K562 (cell line): ENCODE results near the gene ZNF318.

Experiments
- BRCA1 ChIP-seq, 2 experiments: fragments of 450-650 bp in 1 of 2; sonication (generic) in 1 of 2; formaldehyde crosslinking in 1 of 2; IDR thresholded peaks; 2 replicates each; pipeline versions ENCODE4 v1.5.0 to v1.6.1; 2017 to 2020; ENCODE audit warnings: mild to moderate bottlenecking in 1 of 2, missing genetic modification reagents in 1 of 2
- EP300 ChIP-seq: IDR thresholded peaks from 2 replicates; pipeline ENCODE4 v1.6.1; 2012; ENCODE audit warnings: low read length, improper control_type of control experiment
- FOXJ3 ChIP-seq: sonication (generic); formaldehyde crosslinking; IDR thresholded peaks from 2 replicates; pipeline ENCODE4 v1.4.0; 2020; ENCODE audit warnings: mild to moderate bottlenecking, missing genetic modification reagents
- FOXK2 ChIP-seq, 2 experiments: fragments of 450-650 bp; IDR thresholded peaks in 1 of 2; conservative IDR thresholded peaks in 1 of 2; 2 replicates each; pipeline ENCODE4 v1.6.1; 2016; ENCODE audit warnings: low read depth in 2 of 2, mild to moderate bottlenecking in 1 of 2
- SIN3A ChIP-seq, 2 experiments: fragments of 150-350 bp in 1 of 2; IDR thresholded peaks; 2 replicates each; pipeline ENCODE4 v1.6.1; 2011 to 2016; ENCODE audit warnings: borderline replicate concordance in 2 of 2, low read depth in 2 of 2, low read length in 2 of 2, mild to moderate bottlenecking in 2 of 2, moderate library complexity in 2 of 2; ENCODE audit not compliant: control insufficient read depth in 1 of 2
- TRIM24 ChIP-seq, 2 experiments: fragments of 450-650 bp; IDR thresholded peaks; 2 replicates each; pipeline ENCODE4 v1.6.1; 2016
- ZNF764 ChIP-seq: fragments of 250-450 bp; sonication (Bioruptor Pico); IDR thresholded peaks from 2 replicates; pipeline ENCODE4 v1.4.0; 2020; ENCODE audit warnings: low read depth, mild to moderate bottlenecking, moderate library complexity
- TF ChIP-seq, protein P1 (sequence below): fragments of 250-450 bp; sonication (Bioruptor Pico); IDR thresholded peaks from 2 replicates; pipeline ENCODE4 v1.5.0; 2020; ENCODE audit warnings: mild to moderate bottlenecking
- TF ChIP-seq, protein P2 (sequence below): sonication (generic); formaldehyde crosslinking; IDR thresholded peaks from 2 replicates; pipeline ENCODE4 v1.8.0; 2022; ENCODE audit warnings: mild to moderate bottlenecking, missing genetic modification reagents, borderline replicate concordance

DNA sequence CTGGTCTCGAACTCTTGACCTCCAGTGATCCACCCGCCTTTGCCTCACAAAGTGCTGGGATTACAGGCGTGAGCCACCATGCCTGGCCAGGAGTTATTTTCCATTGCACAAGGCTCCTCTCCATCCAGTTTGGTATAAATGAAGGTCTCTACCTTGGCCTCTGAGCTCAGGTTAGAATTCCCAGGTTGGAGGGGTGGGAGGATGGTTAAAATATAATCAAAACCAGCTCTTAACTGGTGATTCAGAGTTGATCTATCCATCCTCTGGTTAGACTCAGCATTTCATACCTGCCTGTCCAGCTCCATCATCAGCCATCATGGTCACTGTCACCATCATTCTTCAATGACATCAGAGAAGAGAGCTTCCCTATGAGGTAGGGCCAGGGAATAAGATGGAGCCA is 74.0 kb downstream of the ZNF318 start:
- TF ChIP-seq TRIM24 (IDR thresholded peaks at IDR 0.05), result no peak
- no peak for TF ChIP-seq ZNF764 (CRISPR knock-in tag)
- TF ChIP-seq FOXK2 (conservative IDR thresholded peaks at IDR 0.05 in 1 of 2, IDR thresholded peaks at IDR 0.05 in 1 of 2; ENCODE audit: low read depth in 2 of 2), result no peak
- TF ChIP-seq EP300, result no peak
- no peak for TF ChIP-seq FOXJ3 (CRISPR knock-in tag)
- no peak for TF ChIP-seq BRCA1 (IDR thresholded peaks at IDR 0.05)
- no peak for TF ChIP-seq BRCA1 (CRISPR knock-in tag; IDR thresholded peaks at IDR 0.05)
- TF ChIP-seq, protein P1, sequence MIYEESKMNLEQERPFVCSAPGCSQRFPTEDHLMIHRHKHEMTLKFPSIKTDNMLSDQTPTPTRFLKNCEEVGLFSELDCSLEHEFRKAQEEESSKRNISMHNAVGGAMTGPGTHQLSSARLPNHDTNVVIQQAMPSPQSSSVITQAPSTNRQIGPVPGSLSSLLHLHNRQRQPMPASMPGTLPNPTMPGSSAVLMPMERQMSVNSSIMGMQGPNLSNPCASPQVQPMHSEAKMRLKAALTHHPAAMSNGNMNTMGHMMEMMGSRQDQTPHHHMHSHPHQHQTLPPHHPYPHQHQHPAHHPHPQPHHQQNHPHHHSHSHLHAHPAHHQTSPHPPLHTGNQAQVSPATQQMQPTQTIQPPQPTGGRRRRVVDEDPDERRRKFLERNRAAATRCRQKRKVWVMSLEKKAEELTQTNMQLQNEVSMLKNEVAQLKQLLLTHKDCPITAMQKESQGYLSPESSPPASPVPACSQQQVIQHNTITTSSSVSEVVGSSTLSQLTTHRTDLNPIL (CRISPR knock-in tag), result no peak
- TF ChIP-seq SIN3A (IDR thresholded peaks at IDR 0.05; ENCODE audit: borderline replicate concordance in 2 of 2, control insufficient read depth in 1 of 2, low read depth in 2 of 2, low read length in 2 of 2), result no peak
- TF ChIP-seq, protein P2, sequence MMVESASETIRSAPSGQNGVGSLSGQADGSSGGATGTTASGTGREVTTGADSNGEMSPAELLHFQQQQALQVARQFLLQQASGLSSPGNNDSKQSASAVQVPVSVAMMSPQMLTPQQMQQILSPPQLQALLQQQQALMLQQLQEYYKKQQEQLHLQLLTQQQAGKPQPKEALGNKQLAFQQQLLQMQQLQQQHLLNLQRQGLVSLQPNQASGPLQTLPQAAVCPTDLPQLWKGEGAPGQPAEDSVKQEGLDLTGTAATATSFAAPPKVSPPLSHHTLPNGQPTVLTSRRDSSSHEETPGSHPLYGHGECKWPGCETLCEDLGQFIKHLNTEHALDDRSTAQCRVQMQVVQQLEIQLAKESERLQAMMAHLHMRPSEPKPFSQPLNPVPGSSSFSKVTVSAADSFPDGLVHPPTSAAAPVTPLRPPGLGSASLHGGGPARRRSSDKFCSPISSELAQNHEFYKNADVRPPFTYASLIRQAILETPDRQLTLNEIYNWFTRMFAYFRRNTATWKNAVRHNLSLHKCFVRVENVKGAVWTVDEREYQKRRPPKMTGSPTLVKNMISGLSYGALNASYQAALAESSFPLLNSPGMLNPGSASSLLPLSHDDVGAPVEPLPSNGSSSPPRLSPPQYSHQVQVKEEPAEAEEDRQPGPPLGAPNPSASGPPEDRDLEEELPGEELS, result no peak
